HG03280 (cell line): Measurements from ENCODE around the gene IL17RB.

Experiments used
- ATAC-seq: cut with Tn5 transposase; IDR thresholded peaks from one replicate; pipeline ENCODE4 v1.9.1; 2021; ENCODE audit warnings: mild to moderate bottlenecking, moderate library complexity; ENCODE audit not compliant: unreplicated experiment

IL17RB gene

DNA sequence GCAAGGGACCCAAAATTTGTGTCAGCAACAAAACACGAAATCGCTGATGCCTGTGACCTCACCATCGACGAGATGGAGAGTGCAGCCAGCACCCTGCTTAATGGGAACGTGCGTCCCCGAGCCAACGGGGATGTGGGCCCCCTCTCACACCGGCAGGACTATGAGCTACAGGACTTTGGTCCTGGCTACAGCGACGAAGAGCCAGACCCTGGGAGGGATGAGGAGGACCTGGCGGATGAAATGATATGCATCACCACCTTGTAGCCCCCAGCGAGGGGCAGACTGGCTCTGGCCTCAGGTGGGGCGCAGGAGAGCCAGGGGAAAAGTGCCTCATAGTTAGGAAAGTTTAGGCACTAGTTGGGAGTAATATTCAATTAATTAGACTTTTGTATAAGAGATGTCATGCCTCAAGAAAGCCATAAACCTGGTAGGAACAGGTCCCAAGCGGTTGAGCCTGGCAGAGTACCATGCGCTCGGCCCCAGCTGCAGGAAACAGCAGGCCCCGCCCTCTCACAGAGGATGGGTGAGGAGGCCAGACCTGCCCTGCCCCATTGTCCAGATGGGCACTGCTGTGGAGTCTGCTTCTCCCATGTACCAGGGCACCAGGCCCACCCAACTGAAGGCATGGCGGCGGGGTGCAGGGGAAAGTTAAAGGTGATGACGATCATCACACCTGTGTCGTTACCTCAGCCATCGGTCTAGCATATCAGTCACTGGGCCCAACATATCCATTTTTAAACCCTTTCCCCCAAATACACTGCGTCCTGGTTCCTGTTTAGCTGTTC lies 35.0 kb upstream of the IL17RB start:
- ATAC-seq, result no peak

DNA sequence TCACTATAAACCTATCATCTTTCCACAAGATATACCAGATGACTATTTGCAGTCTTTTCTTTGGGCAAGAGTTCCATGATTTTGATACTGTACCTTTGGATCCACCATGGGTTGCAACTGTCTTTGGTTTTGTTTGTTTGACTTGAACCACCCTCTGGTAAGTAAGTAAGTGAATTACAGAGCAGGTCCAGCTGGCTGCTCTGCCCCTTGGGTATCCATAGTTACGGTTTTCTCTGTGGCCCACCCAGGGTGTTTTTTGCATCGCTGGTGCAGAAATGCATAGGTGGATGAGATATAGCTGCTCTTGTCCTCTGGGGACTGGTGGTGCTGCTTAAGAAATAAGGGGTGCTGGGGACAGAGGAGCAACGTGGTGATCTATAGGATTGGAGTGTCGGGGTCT lies 33.9 kb upstream of the IL17RB start:
- ATAC-seq, result no peak

DNA sequence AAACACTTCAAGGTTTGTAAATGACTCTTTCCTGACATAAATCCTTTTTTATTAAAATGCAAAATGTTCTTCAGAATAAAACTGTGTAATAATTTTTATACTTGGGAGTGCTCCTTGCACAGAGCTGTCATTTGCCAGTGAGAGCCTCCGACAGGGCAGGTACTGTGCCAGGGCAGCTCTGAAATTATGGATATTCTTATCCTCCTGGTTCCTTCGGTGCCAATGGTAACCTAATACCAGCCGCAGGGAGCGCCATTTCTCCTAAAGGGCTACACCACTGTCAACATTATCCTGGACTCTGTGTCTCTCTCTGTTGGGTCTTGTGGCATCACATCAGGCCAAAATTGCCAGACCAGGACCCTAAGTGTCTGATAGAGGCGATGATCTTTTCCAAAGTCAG lies 33.1 kb upstream of the IL17RB start:
- ATAC-seq, result no peak

DNA sequence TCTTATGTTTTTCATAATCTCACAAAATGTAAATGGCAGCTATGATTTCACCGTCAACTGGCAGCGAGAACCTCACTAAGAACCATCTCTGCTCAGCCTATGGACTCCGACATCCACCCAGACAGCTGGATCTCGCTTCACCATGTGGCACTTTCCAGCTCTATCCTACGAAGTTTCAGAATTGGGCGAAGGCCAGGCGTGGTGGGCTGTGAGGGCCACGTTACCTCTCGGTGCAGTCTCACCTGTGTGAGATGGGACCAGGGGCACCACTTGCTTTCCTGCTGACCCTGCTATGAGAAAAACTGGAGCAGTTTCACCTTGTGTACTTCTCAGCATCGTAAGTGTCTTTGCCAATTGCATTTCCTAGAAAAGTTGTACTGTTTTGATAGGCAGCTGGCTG lies 32.5 kb upstream of the IL17RB start:
- ATAC-seq, result no peak

DNA sequence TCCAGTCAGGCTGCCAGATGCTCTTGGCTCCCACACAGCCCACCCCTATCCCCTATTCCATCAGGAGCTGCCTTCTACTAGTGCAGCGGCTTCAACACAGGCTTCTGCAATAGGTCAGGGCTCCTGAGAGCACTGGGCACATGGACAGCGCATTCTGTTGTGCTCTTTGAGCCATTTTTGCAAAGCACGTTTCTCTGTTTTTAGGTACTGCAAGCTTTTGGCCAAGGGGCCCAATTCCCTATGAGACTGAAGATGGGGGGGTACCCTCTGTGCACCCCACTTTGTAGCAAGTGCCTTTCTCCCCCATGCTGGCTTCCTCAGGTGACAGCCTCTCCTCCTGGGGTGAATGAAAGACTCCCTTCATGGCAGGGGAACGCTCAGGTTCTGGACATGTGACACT lies 31.3 kb upstream of the IL17RB start:
- no peak for ATAC-seq

DNA sequence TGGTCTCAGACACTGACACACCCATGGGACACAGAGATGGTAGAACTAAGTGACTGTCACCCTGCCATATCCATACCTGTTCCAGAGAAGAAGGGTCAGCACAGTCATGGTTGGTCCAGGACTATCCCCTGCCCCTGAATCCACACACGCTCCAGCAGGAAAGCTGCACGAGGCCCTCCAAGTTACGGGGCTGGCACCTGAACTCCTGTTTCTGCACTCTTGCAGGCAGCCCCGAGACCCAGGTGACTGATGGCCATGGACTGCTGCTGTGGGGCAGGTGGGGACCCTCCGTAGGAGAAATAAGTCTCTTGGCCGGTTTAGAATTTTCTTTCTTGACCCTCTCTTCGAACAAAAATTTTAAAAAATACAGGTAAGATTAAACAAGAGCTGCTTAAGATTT lies 30.7 kb upstream of the IL17RB start:
- ATAC-seq, result no peak

DNA sequence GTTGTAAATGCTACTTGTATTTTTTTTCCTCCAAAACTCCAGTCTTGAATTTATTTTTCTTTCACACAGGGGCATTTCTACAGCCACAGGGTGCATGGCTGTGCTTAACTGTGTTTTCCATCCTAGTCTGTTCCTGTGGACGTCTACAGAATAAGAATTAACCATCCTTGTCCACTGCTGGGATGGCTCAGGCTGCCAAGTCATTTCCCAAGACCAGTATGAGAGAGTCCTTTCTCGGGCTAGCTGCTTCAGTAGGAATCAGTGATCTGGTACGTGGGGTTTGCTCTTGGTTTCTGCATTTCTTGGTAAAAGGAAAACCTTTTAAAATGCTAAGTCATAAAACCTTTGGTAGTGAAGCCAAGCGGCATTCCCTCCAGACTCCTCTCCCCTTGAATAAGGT lies 29.9 kb upstream of the IL17RB start:
- ATAC-seq, result no peak

DNA sequence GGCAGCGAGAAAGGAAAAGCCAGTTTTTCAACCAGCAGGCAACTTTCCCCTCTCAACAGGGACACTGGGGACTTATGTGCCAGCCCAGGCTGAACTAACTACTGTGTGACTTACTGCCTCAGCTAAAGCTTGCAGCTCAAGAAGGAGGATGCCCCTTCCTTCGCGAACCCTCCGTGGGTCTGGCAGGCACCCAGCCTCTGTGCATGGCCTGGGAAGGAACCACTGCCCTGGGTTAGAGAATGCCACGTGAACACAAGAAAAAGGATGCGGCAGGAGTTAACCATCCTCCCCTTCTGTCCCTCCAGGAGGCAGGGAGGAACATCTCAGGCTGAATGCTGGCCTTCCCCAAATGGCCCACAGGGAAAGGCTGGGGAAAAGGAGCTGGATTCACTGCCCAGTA lies 29.2 kb upstream of the IL17RB start:
- ATAC-seq, result no peak

DNA sequence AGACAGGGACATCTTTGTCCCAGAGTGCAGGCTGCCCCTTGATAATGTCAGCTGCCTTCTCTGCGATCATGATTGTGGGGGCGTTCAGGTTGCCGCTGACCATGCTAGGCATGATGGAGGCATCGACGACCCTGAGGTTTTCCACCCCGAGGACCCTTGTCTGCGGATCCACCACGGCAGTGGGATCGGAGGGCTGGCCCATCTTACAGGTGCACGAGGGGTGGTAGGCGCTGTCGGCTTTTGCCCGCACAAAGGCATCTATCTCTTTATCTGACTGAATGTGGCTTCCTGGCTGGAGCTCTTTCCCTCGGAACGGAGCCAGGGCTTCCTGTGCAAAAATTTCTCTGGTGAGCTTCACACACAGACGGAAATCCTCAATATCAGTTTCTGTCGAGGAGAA lies 28.6 kb upstream of the IL17RB start:
- no peak for ATAC-seq

DNA sequence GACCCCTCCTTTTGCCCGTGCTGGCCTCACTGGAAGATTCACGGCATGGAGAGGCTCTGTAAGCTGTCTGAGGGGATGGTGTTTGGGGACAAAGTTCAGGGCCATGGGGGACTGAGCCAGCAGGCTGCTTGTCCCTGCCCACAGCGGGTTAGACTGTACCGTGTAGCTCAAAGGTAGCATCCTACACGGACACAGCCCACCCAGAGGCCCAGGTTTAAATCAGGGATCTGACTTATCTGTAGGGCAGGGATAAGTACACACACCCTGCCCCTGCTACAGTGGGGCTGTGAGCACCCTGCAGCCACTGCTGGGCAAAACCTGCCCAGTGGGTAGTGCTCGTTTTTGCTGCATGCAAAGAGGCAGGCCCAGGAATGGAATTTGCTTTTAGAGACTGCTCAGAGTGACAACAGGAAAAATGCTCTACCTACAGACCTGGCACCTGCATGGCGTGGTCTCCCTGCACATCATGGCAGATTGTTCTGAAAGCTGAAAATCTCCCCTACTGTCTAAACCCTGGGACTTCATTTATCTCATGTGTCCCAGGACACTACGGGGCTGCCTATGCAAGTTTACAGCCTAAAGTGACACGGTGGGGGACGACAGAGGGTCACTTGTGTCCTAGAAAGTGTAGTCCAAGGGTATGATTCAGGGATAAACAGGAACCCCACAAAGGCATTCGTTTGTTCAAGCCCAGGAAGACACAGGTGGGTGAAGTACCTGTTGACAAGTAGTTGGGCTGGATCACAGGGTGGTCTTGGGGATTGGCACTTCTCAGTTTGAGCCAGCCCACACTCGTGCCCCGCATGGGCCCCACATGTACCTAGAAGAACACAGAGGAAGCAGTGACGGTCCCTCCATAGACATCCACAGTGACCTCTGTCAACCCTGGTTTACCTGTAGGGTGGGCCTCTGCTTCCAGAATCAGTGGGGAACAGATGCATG lies 27.9 kb upstream of the IL17RB start:
- ATAC-seq, result no peak

DNA sequence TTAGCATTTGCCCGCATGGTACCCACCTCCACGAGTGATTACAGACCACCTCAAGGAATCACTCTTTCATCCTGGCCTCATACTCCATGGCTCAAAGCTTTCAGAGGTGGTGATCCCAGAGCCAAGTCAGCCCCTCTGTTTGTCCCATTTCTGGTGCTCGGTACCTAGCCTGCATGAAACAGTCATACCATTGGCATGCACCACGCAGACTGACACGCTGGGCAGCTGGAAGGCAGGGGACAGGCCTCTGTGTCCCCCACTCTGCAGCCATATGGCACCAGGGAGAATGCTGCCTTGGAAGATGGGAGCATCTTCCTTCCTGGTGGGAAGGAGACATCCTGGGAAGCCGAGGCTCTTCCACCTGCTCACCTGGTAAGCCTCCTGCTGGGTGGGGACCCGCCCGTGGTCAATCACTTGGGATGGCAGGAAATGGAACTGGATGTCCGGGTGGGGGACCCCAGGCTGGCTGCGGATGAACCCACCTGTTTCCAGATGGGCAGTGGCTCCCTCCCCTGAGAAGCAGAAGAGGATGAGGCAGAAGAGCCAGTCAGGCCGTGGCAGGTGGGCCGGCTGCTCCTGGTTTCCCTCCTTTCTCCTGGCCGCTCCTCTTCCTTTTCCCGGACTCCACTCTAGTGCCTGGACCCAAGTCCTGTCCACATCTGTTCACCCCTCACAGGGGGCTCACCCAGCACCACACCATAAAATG lies 27.1 kb upstream of the IL17RB start:
- ATAC-seq, result no peak

DNA sequence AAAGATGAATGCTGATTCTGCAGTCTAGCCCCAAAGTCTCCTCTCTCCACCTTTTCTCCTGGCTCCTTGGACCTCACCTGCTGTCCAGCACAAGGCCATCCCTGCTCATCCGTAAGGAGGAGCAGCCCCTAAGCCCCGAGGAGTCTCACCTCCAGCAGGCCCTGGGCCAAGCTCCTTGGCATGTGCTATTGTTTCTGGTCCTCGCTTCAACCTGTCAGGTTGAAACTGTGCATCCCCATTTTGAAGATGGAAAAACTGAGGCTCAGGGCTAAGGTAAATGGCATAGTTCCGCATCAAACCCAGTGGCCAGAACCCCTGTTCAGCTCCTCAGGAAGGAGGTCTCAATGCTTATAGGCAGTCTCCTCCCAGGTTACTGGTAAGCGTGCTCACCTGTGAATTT lies 26.3 kb upstream of the IL17RB start:
- no peak for ATAC-seq

DNA sequence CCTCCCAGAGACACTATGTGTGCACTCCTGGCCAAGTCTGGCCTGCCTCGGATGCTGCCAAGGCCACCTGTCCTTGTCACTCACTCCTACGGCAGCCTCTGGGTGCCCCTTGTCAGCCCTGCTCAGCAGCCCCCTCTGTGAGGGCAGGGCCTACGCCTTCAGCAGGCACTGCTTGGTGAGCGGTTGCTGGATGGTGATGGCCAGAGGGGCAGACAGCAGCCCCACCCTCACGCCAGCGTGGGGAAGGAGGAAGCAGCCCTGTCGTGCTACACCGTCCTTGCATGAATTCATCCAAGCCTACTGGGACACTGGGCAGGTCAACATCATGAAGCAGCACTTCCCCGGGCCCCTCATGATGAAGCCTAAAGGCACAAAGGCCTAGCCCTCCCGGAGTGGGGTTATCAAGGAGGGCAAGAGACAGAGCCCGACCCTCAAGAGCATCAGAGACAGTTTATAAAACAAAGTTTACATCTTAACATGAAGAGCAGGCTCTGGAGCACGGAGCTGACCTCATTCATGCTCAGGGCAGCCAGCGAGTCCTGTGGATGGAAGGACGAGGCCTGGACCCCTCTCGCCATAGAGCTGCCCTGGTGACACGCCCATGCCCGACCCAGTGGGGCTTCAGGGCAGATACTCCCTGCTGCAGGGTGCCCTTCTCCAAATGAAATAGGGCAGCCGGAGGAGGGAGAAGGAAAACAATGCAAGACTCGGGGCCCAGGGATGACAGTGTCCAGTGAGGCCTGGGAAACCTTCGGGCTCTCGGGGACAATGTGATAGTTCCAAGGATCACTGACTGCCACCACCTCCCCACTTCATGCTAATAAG lies 25.4 kb upstream of the IL17RB start:
- ATAC-seq, result no peak

DNA sequence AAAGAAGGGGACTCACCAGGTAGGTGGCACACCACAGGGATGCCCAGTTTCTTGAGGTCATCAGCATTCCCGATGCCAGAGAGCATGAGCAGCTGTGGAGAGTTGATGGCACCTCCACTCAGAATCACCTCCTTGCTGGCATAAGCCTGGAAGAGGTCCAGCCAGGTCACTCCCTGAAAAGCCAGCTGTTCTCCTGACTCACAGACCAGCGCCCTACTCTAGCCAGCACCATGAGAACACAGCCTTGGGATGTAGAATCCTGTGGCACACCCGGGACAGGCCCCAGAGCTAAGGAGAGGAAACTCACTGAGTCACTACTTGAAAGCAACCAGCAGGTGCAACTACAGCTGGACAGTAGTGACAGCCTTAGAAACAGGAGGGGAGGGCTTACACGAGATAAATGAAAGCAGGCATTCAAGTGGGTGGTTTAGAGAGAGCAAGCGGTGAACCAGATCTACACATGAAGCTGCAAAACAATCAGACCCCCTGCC lies 24.7 kb upstream of the IL17RB start:
- ATAC-seq, result no peak

DNA sequence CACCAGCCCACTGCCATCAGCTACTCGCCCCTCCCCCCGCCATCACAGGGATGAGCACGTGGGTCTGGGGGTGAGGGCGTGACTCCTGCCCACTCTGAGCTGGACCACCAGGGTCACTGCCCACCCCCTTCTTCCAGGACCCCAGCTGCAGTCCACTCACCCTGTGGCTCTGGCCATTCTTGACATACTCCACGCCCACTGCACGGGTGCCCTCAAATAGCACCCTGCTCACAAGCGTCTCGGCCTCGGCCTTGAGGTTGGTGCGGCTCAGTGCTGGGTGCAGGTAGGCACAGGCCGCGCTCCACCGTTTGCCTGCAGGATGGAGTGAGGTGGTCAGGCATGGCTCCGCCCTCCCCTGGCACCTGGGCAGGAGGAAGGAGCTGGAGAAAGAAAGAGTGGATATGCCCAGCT lies 24.0 kb upstream of the IL17RB start:
- ATAC-seq, result no peak

DNA sequence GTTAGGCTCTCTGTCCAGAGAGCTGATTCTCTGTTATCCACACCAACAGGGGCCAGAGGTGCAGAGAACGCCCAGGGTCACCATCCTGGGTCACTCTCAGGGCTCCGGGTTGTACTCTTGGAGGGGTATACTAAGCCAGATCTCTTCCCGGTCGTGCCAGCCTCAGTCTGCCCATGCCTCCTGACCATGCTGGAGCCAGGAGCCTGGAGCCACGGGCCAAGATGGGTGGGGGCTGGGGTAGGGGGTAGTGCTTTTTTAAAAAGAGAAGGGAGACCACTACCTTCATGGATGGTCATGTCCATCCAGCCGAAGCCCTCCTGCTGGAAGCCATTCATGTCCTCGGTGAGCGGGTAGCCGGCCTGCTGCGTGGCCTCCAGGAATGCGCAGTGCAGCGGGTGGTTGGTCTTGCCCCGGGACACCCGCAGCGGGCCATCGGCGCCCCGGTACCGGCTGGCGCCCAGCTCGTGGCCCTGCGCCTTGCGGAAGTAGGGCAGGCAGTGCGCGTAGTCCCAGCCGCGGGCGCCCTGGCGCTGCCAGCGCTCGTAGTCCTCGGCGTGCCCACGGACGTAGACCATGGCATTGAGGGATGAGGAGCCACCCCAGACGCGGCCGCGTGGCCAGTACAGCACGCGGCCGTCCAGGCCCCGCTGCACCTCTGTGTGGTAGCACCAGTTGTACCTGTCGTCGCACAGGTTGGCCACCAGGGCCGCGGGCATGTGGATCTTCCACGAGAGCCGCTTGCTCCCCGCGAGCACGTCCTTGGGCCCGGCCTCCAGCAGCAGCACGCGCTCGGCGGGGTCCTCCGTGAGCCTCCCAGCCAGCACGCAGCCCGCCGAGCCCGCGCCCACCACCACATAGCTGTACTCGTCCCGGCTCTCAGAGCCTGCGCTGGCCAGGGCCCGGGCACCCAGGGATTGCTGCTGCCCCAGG lies 23.1 kb upstream of the IL17RB start:
- ATAC-seq, result no peak

DNA sequence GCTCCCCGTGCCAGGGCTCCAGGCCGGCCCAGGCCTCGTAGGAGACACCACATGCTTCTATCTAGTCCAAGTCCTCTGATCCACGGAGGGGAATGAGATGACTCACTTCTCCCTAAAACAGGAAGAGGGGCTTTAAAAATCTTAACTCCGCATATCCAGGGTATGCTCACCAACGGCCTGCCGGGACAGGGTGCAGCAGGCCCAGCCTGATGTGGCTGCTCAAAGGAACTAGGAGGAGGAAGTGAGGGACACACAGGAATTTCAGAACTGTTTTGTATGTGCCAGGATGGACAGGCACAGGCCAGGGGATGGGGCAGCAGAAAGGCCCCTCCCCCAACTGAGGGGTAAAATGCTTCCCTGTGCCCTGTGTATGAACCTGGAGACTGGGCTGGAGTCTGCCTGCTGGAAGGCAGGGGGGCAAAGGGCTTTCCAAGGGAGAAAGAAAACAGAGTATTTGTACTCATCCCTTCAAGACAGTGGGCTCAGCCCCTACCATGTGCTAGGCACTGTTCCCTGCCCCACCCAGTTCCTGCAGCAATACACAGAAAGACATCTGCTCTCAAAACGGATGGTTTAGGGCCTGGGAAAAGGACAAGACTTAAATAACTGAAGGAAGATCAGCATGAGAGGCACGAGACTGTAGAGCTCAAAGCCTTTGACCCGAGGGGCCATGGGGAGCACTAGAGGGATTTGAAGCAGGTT lies 22.3 kb upstream of the IL17RB start:
- no peak for ATAC-seq

DNA sequence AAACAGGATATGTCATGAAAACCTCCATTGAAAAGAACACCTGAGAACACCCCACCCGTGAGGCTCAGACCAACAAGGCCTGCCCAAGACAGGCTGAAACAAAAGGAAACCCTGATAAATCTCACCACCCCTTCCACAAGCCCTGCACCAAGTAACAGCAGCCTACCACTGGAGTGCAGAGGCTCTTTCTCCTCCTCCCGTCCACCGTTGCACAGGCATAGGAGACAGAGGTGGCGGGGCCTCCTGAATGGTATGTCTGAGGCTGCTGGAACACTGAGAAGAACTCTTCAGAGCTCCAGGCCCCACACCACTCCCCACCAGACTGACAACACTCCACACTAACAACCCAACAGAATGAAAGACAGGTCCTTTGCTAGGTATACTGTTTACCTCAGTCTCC lies 21.6 kb upstream of the IL17RB start:
- ATAC-seq, result no peak

DNA sequence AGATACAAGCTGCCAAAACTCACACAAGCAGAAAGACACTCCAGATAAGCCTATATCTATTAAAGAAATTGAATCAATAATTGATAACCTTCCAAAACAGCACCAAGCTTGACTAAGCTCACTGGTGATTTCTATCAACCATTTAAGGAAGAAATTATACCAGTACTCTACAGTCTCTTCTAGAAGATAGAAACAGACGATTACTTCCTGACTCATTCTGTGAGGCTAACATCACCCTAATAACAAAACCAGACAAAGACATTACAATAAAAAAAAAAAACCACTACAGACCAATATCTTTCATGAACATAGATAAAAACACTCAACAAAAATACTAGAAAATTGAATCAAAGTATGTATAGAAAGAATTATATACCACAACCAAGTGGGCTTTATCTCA lies 20.3 kb upstream of the IL17RB start:
- no peak for ATAC-seq
